ENCODE data around the gene OTUD7B. TPM values are rescaled to one million over a fixed set of nuclear protein-coding genes. Genes with fewer than 3 reads are reported as not detected.

OTUD7B gene
- total RNA-seq, 1 donor from 2014 or later, result 19.1 TPM

GRCh38 chr1:149925751-149926150, 84.8 kb downstream of the OTUD7B start:
- no peak for ATAC-seq
- DNase-seq (ENCODE audit: low spot score), result no peak

GRCh38 chr1:149925345-149925744, 85.2 kb downstream of the OTUD7B start:
- ATAC-seq, result no peak
- no peak for DNase-seq (ENCODE audit: low spot score)

DNA sequence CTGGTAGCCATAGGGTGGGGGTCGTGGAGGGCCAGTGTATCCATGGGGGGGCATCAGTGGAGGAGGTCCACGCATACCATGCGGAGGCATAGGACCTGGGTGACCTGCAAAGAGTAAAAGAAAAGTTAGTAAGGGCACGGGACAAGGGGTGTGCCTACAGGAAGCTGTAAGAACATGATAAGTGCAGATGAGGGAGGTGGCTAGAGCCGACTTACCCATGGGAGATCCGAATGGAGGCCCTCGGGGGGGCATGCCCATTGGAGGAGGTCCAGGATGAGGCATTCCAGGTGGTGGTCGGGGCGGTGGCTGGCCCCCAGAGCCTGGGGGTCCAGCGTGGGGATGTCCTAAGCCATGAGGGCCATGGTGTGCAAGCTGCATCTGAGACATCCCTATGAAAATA, 86.9 kb downstream of the OTUD7B start:
- no peak for DNase-seq (ENCODE audit: low spot score)
- ATAC-seq, result no peak

- ATAC-seq, result peak; percentile 18
Observed at GRCh38 chr1:149917571-149918144, 92.9 kb downstream of the OTUD7B start, which contains the start of gene SV2A. Gene SV2A (minus strand): TSS chr1:149917844. CDS start chr1:149913840, 4,004 bp downstream.

GRCh38 chr1:149916898-149917252, 93.7 kb downstream of the OTUD7B start:
- no peak for ATAC-seq

More at GRCh38 chr1:149917571-149918144, 92.9 kb downstream of the OTUD7B start, which contains the start of gene SV2A:
- no peak for DNase-seq (ENCODE audit: low spot score)

GRCh38 chr1:149916193-149916897, 94.2 kb downstream of the OTUD7B start:
- DNase-seq (ENCODE audit: low spot score) (no peak), ATAC-seq (no peak)

More at GRCh38 chr1:149916898-149917252, 93.7 kb downstream of the OTUD7B start:
- DNase-seq (ENCODE audit: low spot score), result no peak

DNA sequence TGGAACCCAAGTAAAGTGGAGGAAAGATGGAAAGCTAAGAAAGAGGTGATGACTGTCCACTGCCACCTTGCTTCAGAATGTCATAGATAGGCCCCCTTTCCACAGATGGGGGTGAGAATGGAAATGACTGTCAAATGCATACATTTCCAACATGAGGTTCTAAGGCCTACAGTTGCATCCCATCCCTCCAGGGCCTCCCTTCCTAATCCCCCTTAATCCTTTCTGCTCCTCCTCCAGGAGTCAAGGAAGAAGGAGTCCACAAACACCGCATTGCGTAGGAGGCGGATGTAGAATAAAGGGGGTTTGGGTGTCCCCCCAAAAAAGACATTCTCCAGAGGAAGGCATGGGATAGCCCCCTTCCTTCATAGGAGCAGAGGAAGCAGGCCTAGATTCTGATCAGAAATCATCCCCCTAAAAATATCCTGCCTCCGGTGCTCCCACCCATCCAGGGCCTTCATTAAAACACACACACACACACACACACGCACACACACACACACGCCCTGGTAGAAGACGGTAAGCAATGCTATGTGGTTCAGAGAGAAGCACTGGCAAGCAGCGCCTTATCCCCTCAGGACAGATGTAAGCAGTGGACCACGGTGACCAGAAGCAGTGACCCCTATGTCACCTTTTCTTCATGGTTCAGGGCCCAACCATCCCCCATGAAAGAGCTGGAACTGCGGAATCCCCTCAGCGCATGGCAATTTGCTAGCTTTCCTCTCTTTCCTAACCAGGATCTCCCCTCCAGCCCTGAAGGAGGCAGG, 94.9 kb downstream of the OTUD7B start:
- ATAC-seq (no peak), DNase-seq (ENCODE audit: low spot score) (no peak)

DNA sequence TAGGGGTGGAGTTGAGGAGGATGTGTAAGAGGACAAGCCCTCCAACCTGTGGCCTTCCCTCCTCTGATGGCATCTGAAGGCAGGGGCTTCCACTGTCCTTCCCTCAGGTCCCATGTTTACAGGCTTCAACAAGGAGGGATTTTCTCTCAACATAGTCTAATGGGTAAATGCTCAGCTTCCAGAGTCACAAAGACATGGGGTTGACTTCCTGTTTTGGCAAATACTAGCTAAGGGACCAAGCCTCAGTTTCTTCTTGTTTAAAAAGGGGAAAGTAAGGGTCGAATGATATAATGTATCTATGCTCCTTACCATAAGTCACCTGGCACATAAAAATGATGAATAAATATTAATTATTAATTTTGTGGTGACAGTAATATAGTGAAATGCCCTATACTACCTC, 96.0 kb downstream of the OTUD7B start:
- no peak for ATAC-seq
- no peak for DNase-seq (ENCODE audit: low spot score)

DNA sequence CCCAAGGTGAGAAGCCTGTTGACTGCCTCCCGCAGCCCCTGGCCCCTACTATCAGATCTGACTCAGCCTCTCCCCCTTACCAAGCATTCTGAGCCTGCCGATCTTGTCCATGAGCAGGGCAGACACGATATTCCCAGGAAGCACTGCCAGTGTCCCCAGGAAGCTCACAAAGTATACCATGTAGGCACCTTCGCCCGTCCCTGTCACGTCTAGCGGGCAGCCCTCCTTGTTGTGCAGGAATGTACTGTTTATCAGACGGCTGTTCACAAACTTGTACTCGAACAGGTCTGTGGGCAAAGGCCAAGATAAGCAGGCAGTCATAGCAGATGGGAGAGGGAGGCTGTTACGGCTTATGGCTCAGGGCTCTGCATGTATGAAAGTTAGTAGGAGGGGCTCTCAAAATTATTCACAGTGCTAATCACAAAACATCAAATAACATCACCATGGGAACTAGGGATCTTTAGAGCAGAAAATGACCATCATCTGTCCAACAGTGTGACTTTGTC, 103.9 kb downstream of the OTUD7B start:
- DNase-seq (ENCODE audit: low spot score), result no peak

DNA sequence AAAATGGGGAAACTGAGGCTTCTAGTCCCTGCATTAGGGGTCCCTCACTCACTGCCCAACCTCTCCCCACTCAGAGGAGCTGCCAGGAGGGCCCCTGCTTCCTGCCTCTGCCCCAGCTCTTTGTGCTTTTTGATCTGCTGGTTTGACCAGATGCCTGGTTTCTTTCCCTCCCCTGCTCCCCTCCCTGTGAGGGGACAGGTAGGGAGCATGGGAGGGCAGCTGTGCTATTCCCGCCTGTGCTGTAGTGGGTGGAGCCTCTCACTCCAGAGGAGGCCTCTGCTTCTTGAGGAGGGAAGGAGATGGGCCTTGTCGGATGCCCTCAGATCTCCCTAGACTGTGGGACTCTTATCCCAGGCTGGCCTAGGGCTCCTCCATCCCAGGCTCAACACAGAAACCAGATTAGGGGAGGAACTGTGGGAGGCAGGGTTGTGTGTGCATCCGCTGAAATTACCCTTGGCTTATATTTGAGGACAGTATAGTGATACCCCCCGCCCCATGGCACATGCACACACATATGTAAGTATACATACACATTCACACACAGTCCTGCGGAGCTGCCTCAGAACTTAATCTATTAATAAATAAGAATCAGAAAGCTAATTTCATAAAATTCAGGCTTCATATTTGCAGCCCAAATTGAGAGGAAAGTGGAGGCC, 106.6 kb downstream of the OTUD7B start:
- ATAC-seq (no peak), DNase-seq (ENCODE audit: low spot score) (no peak)

More for the DNA sequence above, 103.9 kb downstream of the OTUD7B start:
- ATAC-seq, result no peak

- DNase-seq (ENCODE audit: low spot score), result peak; percentile 95
Observed at GRCh38 chr1:149899460-149900284, 110.9 kb downstream of the OTUD7B start, which contains the start of gene BOLA1. Gene BOLA1 (plus strand): TSS chr1:149899568. CDS start chr1:149900060, 492 bp downstream.

GRCh38 chr1:149896575-149896974, 114.0 kb downstream of the OTUD7B start:
- ATAC-seq (no peak), DNase-seq (ENCODE audit: low spot score) (no peak)

More at GRCh38 chr1:149899460-149900284, 110.9 kb downstream of the OTUD7B start, which contains the start of gene BOLA1:
- ATAC-seq, result peak; percentile 99

DNA sequence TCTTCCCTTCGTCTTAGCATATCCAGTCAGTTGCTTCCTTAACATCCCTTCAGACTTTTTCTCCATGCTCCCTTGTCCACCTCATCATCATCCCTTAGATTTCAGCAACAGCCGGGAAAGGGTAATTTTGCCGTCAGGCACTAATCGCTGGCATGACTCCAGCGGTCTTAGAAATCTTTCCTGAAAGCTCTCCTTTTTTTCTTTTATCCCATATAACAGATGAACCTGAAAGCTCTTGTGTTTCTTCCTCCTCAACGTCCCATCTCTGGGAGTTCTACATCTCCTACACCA, 121.6 kb downstream of the OTUD7B start:
- no peak for ATAC-seq
- DNase-seq (ENCODE audit: low spot score), result peak; percentile 48

GRCh38 chr1:149888247-149888998, 122.1 kb downstream of the OTUD7B start:
- peak; percentile 46 for ATAC-seq

More at GRCh38 chr1:149888247-149888998, 122.1 kb downstream of the OTUD7B start:
- DNase-seq (ENCODE audit: low spot score), result peak; percentile 76

Other genes starting within 250 kb of the OTUD7B start
- 1.1 TPM for gene FCGR1A, start 228.0 kb downstream of the OTUD7B start, total RNA-seq
- 13.8 TPM for gene BOLA1, start 111.2 kb downstream of the OTUD7B start, total RNA-seq
- 0.45 TPM for gene SV2A, start 92.9 kb downstream of the OTUD7B start, total RNA-seq
- 11.5 TPM for gene SF3B4, start 82.9 kb downstream of the OTUD7B start, total RNA-seq
- gene MTMR11, start 73.8 kb downstream of the OTUD7B start, total RNA-seq, result 1.7 TPM
- 12.3 TPM for gene VPS45, start 57.0 kb upstream of the OTUD7B start, total RNA-seq
- 3.8 TPM for gene PLEKHO1, start 139.2 kb upstream of the OTUD7B start, total RNA-seq
- 12.9 TPM for gene ANP32E, start 225.4 kb upstream of the OTUD7B start, total RNA-seq
- 5.6 TPM for gene CA14, start 247.0 kb upstream of the OTUD7B start, total RNA-seq

Data from left lobe of liver (tissue), 2 donors.